ENCODE results near the gene ANKIB1.

DNA sequence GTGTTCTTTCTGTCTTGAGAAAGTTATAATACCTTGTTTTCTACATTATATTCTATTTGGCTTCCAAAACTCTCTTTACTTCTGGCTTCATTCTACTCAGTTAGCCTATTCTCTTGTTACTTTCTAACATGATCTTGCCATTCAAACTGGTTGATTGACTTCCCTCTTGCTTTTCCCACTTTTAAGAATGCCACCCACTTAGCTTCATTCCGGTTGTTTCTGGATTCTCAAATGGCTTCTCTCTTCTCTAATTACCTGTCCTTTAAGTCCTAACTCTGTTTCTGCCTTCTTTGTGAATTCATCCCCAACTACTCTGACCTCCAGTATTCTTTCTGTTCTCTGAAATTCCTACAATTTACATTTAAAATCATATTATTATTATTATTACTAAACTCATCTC, 52.0 kb downstream of the ANKIB1 start:
- TF ChIP-seq, protein P1, sequence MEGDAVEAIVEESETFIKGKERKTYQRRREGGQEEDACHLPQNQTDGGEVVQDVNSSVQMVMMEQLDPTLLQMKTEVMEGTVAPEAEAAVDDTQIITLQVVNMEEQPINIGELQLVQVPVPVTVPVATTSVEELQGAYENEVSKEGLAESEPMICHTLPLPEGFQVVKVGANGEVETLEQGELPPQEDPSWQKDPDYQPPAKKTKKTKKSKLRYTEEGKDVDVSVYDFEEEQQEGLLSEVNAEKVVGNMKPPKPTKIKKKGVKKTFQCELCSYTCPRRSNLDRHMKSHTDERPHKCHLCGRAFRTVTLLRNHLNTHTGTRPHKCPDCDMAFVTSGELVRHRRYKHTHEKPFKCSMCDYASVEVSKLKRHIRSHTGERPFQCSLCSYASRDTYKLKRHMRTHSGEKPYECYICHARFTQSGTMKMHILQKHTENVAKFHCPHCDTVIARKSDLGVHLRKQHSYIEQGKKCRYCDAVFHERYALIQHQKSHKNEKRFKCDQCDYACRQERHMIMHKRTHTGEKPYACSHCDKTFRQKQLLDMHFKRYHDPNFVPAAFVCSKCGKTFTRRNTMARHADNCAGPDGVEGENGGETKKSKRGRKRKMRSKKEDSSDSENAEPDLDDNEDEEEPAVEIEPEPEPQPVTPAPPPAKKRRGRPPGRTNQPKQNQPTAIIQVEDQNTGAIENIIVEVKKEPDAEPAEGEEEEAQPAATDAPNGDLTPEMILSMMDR (IDR thresholded peaks at IDR 0.05 in 4 of 5, conservative IDR thresholded peaks at IDR 0.05 in 1 of 5), result no peak
- no peak for TF ChIP-seq POLR2A (IDR thresholded peaks at IDR 0.05)
